HCT116 (cell line): Measurements from ENCODE around the gene TENM4. TPM values are rescaled to one million over a fixed set of nuclear protein-coding genes. Genes with fewer than 3 reads are reported as not detected.
A peak's percentile ranks its signal among the peaks of the same experiment; 100 is the strongest.

Experiments
- ATAC-seq: fragments of 200-7000 bp; cut with Tn5 transposase; 2 replicates; pipeline ENCODE4 v1.9.1; 2020; ENCODE audit warnings: mild to moderate bottlenecking, moderate library complexity
- BruUV-seq: library from RNA; stranded (reverse); fragments of 400-500 nt; replicated peaks from 2 replicates; lab custom pipeline; 2021; lab: Mats Ljungman, UMichigan
- CTCF ChIA-PET: fragments of 300-600 bp; sonication (Branson Sonifier 250); formaldehyde crosslinking; loops from one replicate; lab custom pipeline; 2021; ENCODE audit warnings: antibody characterized with exemption; lab: Charles Lee
- POLR2A ChIA-PET: fragments of 300-600, 350-600 bp; sonication (Branson Sonifier 250); formaldehyde crosslinking; loops from one replicate; lab custom pipeline; 2021; ENCODE audit warnings: antibody characterized with exemption; lab: Charles Lee
- RAD21 ChIA-PET, 2 experiments: fragments of 300-600 bp; sonication (Branson Sonifier 250); formaldehyde crosslinking; loops; one replicate each; lab custom pipeline; 2023; ENCODE audit warnings: low total read pairs in 2 of 2; ENCODE audit not compliant: uncharacterized antibody in 2 of 2, unreplicated experiment in 2 of 2, low non-redundant PET in 1 of 2; lab: Charles Lee
- DNase-seq: peaks from one replicate; pipeline ENCODE4 v3.0.0-alpha.2; 2010; ENCODE audit warnings: low read depth, low spot score
- H2AFZ ChIP-seq: fragments of 200-600 bp; shearing (Covaris generic), sonication (generic); 2 replicates; pipeline ENCODE4 v1.6.1; 2017; ENCODE audit warnings: low read depth, mixed run types, mixed read lengths, antibody characterized with exemption, low read length; ENCODE audit not compliant: poor library complexity, severe bottlenecking
- H3K27ac ChIP-seq: 2 replicates; pipeline ENCODE4 v1.5.1; 2012; ENCODE audit warnings: low read depth, low read length
- H3K27me3 ChIP-seq: fragments of 200-600 bp; sonication (generic); 2 replicates; pipeline ENCODE4 v1.6.1; 2016; ENCODE audit warnings: mixed run types, low read length, mixed read lengths; ENCODE audit not compliant: insufficient read depth
- H3K36me3 ChIP-seq, 2 experiments: fragments of 200-500 bp in 1 of 2; fragments of 200-600 bp in 1 of 2; sonication (Bioruptor generic) in 1 of 2; sonication (generic) in 1 of 2; 2 replicates each; pipeline versions ENCODE4 v1.5.1 to v1.6.1; 2014 to 2016; ENCODE audit warnings: low read length in 2 of 2, inconsistent platforms in 1 of 2, mixed read lengths in 1 of 2, mixed run types in 1 of 2; ENCODE audit not compliant: insufficient read depth in 2 of 2, control insufficient read depth in 1 of 2
- H3K4me1 ChIP-seq, 2 experiments: fragments of 200-600 bp in 1 of 2; sonication (generic) in 1 of 2; 2 replicates each; pipeline versions ENCODE4 v1.5.1 to v1.6.1; 2012 to 2017; ENCODE audit warnings: low read length in 2 of 2, inconsistent platforms in 1 of 2, mild to moderate bottlenecking in 1 of 2, mixed read lengths in 1 of 2, mixed run types in 1 of 2, moderate library complexity in 1 of 2; ENCODE audit not compliant: insufficient read depth in 2 of 2, control insufficient read depth in 1 of 2
- H3K4me2 ChIP-seq: fragments of 200-600 bp; sonication (generic); 2 replicates; pipeline ENCODE4 v1.6.1; 2017; ENCODE audit warnings: mixed run types, low read length, mixed read lengths
- H3K4me3 ChIP-seq, 2 experiments: fragments of 200-600 bp in 1 of 2; sonication (generic) in 1 of 2; replicated peaks in 1 of 2; 2 replicates each; pipeline ENCODE4 v1.5.1; 2011 to 2016; ENCODE audit warnings: low read length in 2 of 2, control low read depth in 1 of 2, low read depth in 1 of 2, mild to moderate bottlenecking in 1 of 2, mixed read lengths in 1 of 2, mixed run types in 1 of 2
- H3K79me2 ChIP-seq: fragments of 200-600 bp; sonication (generic); 2 replicates; pipeline ENCODE4 v1.6.1; 2017; ENCODE audit warnings: mild to moderate bottlenecking, mixed run types, low read length, moderate library complexity, mixed read lengths; ENCODE audit not compliant: insufficient read depth
- H3K9ac ChIP-seq: fragments of 200-600 bp; sonication (generic); 2 replicates; pipeline ENCODE4 v1.6.1; 2016; ENCODE audit warnings: low read length, mixed read lengths
- H3K9me2 ChIP-seq: fragments of 200-600 bp; sonication (generic), shearing (Covaris generic); 2 replicates; pipeline ENCODE4 v1.6.1; 2017; ENCODE audit warnings: mixed run types, mild to moderate bottlenecking, moderate library complexity; ENCODE audit not compliant: insufficient read depth
- H3K9me3 ChIP-seq, 2 experiments: fragments of 200-500 bp in 1 of 2; fragments of 200-600 bp in 1 of 2; sonication (Bioruptor generic) in 1 of 2; sonication (generic) in 1 of 2; 2 replicates each; pipeline ENCODE4 v1.6.1; 2014 to 2017; ENCODE audit warnings: low read length in 2 of 2, mixed read lengths in 2 of 2, inconsistent platforms in 1 of 2, low read depth in 1 of 2, mild to moderate bottlenecking in 1 of 2, mixed run types in 1 of 2, moderate library complexity in 1 of 2; ENCODE audit not compliant: control insufficient read depth in 1 of 2, insufficient read depth in 1 of 2
- H4K20me1 ChIP-seq: fragments of 200-600 bp; sonication (generic), shearing (Covaris generic); 2 replicates; pipeline ENCODE4 v1.6.1; 2017; ENCODE audit warnings: mixed run types, mild to moderate bottlenecking, moderate library complexity; ENCODE audit not compliant: insufficient read depth
- ELF1 ChIP-seq: IDR thresholded peaks from 2 replicates; pipeline ENCODE4 v1.6.1; 2012; ENCODE audit warnings: low read depth, borderline replicate concordance
- POLR2A ChIP-seq: IDR thresholded peaks from 2 replicates; pipeline ENCODE4 v1.7.0; 2011; ENCODE audit warnings: borderline replicate concordance; ENCODE audit not compliant: insufficient read depth, insufficient read length; ENCODE audit errors: extremely low read depth
- RAD21 ChIP-seq: IDR thresholded peaks from 2 replicates; pipeline ENCODE4 v1.6.1; 2012; ENCODE audit warnings: low read depth, mild to moderate bottlenecking
- SIN3A ChIP-seq: IDR thresholded peaks from 2 replicates; pipeline ENCODE4 v1.6.1; 2012; ENCODE audit warnings: low read depth
- SP1 ChIP-seq: IDR thresholded peaks from 2 replicates; pipeline ENCODE4 v1.6.1; 2012; ENCODE audit warnings: low read depth
- SRF ChIP-seq: IDR thresholded peaks from 2 replicates; pipeline ENCODE4 v1.6.1; 2012; ENCODE audit warnings: low read depth
- YY1 ChIP-seq: IDR thresholded peaks from 2 replicates; pipeline ENCODE4 v1.6.1; 2011; ENCODE audit warnings: low read length, low read depth, moderate library complexity, mild to moderate bottlenecking; ENCODE audit not compliant: insufficient replicate concordance; ENCODE audit errors: extremely low read depth
- ZNF274 ChIP-seq: fragments of 200-500 bp; sonication (Bioruptor generic); IDR thresholded peaks from 2 replicates; pipeline ENCODE4 v1.6.1; 2014; ENCODE audit warnings: mild to moderate bottlenecking, low read depth, low read length, inconsistent platforms
- intact Hi-C: fragments of 100-400 bp; cut with micrococcal nuclease; formaldehyde crosslinking; loops from 2 replicates; pipeline ENCODE4 v1.10.0; 2022
- total RNA-seq: library from RNA; stranded (reverse); gene quantifications from one replicate; pipeline ENCODE4 v1.2.1, GENCODE V29; 2021; ENCODE audit not compliant: unreplicated experiment
- TF ChIP-seq, protein P1 (sequence below), 3 experiments: fragments of 200-600 bp in 1 of 3; sonication (generic) in 1 of 3; IDR thresholded peaks in 2 of 3; conservative IDR thresholded peaks in 1 of 3; 2 replicates each; pipeline ENCODE4 v1.5.1; 2012 to 2017; ENCODE audit warnings: low read depth in 2 of 3, low read length in 2 of 3, antibody characterized with exemption in 1 of 3, borderline replicate concordance in 1 of 3, control low read depth in 1 of 3, mild to moderate bottlenecking in 1 of 3, mixed read lengths in 1 of 3, mixed run types in 1 of 3, moderate library complexity in 1 of 3; ENCODE audit not compliant: insufficient read depth in 1 of 3
- TF ChIP-seq, protein P2 (sequence below): IDR thresholded peaks from 2 replicates; pipeline ENCODE4 v1.6.1; 2012; ENCODE audit warnings: low read depth
- TF ChIP-seq, protein P3 (sequence below): IDR thresholded peaks from 2 replicates; pipeline ENCODE4 v1.6.1; 2011; ENCODE audit warnings: mild to moderate bottlenecking, low read length, moderate library complexity; ENCODE audit not compliant: insufficient replicate concordance; ENCODE audit errors: extremely low read depth

TENM4 gene
- total RNA-seq, 1 experiment from 2014 or later: 0.05 TPM

DNA sequence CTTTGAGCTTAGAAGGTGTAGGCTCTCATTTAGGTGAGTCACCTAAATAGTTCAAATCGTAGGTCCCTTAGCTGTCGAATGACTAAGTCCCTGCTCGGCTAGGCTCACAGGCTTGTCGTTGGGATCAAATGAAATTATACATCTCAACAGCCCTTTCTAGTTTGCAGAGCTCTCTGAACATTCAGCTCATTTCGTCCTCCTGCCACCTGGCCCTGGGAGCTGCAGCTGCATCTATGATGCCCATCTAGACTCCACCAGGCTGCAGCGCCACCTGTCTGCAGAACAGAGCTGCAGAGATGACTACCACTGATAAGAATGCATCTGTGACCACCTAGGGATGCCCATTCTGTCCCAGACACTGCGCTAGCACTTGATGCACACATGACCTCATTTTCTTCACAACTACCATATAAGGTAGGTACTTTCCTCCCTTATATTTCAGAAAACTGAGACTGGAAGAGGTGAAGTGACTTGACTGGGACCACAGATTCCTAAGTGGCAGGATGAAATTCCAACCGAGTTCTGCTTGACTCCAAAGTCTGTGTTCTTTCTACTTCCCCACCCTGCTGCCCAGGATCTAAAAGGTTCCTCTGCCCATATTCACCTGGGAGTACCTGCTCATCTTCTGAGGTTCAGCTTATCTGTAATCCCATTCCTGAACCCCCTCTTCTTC, 725.1 kb downstream of the TENM4 start (continued):
- TF ChIP-seq, protein P1, sequence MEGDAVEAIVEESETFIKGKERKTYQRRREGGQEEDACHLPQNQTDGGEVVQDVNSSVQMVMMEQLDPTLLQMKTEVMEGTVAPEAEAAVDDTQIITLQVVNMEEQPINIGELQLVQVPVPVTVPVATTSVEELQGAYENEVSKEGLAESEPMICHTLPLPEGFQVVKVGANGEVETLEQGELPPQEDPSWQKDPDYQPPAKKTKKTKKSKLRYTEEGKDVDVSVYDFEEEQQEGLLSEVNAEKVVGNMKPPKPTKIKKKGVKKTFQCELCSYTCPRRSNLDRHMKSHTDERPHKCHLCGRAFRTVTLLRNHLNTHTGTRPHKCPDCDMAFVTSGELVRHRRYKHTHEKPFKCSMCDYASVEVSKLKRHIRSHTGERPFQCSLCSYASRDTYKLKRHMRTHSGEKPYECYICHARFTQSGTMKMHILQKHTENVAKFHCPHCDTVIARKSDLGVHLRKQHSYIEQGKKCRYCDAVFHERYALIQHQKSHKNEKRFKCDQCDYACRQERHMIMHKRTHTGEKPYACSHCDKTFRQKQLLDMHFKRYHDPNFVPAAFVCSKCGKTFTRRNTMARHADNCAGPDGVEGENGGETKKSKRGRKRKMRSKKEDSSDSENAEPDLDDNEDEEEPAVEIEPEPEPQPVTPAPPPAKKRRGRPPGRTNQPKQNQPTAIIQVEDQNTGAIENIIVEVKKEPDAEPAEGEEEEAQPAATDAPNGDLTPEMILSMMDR (IDR thresholded peaks at IDR 0.05 in 2 of 3, conservative IDR thresholded peaks at IDR 0.05 in 1 of 3; ENCODE audit: borderline replicate concordance in 1 of 3, insufficient read depth in 1 of 3, low read depth in 2 of 3, low read length in 2 of 3): peak; percentile 82 to 94 (median 93)

DNA sequence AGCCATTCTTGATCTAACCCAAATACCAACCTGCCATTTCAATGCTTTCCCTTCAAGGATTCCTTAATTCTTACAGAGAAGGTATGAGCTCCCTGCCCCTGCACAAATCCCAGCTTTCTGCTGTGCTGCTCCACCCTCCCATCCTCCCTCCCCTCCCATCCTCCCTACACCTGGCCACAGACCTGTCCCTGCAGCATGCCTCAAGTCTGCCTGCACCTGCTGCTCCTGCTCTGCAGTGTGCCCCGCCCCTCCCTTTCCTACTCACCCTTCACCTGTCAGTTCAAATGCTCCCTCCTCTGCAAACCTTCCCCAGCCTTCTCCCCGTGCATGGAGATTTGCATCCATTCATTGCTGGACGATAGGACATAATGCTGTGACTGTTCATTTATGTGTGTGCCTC, 726.3 kb downstream of the TENM4 start:
- intact Hi-C loops: no loop called here
- ATAC-seq: no peak
- CTCF ChIA-PET: interaction anchor here (1.0 to 4.1 kb wide), 3 partner anchors 9 to 68 kb away, joined by 3 to 158 read pairs (median 16); no protein-coding TSS in a partner anchor
- TF ChIP-seq SIN3A: no peak
- no peak for TF ChIP-seq YY1
- TF ChIP-seq ZNF274: no peak
- TF ChIP-seq, protein P2, sequence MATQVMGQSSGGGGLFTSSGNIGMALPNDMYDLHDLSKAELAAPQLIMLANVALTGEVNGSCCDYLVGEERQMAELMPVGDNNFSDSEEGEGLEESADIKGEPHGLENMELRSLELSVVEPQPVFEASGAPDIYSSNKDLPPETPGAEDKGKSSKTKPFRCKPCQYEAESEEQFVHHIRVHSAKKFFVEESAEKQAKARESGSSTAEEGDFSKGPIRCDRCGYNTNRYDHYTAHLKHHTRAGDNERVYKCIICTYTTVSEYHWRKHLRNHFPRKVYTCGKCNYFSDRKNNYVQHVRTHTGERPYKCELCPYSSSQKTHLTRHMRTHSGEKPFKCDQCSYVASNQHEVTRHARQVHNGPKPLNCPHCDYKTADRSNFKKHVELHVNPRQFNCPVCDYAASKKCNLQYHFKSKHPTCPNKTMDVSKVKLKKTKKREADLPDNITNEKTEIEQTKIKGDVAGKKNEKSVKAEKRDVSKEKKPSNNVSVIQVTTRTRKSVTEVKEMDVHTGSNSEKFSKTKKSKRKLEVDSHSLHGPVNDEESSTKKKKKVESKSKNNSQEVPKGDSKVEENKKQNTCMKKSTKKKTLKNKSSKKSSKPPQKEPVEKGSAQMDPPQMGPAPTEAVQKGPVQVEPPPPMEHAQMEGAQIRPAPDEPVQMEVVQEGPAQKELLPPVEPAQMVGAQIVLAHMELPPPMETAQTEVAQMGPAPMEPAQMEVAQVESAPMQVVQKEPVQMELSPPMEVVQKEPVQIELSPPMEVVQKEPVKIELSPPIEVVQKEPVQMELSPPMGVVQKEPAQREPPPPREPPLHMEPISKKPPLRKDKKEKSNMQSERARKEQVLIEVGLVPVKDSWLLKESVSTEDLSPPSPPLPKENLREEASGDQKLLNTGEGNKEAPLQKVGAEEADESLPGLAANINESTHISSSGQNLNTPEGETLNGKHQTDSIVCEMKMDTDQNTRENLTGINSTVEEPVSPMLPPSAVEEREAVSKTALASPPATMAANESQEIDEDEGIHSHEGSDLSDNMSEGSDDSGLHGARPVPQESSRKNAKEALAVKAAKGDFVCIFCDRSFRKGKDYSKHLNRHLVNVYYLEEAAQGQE: no peak
- no peak for TF ChIP-seq SRF
- no peak for TF ChIP-seq RAD21
- TF ChIP-seq, protein P3, sequence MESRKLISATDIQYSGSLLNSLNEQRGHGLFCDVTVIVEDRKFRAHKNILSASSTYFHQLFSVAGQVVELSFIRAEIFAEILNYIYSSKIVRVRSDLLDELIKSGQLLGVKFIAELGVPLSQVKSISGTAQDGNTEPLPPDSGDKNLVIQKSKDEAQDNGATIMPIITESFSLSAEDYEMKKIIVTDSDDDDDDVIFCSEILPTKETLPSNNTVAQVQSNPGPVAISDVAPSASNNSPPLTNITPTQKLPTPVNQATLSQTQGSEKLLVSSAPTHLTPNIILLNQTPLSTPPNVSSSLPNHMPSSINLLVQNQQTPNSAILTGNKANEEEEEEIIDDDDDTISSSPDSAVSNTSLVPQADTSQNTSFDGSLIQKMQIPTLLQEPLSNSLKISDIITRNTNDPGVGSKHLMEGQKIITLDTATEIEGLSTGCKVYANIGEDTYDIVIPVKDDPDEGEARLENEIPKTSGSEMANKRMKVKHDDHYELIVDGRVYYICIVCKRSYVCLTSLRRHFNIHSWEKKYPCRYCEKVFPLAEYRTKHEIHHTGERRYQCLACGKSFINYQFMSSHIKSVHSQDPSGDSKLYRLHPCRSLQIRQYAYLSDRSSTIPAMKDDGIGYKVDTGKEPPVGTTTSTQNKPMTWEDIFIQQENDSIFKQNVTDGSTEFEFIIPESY: no peak
- TF ChIP-seq SP1: no peak
- TF ChIP-seq, protein P1 (IDR thresholded peaks at IDR 0.05 in 2 of 3, conservative IDR thresholded peaks at IDR 0.05 in 1 of 3; ENCODE audit: borderline replicate concordance in 1 of 3, insufficient read depth in 1 of 3, low read depth in 2 of 3, low read length in 2 of 3): no peak
- TF ChIP-seq ELF1: no peak
- no peak for TF ChIP-seq POLR2A

More for the DNA sequence above, 726.3 kb downstream of the TENM4 start:
- Histone ChIP-seq H2AFZ (no peak overlapping the region), H3K9me3 (no peaks in the 10 kb centered on the region), H3K36me3 (no peaks in the 10 kb centered on the region), H3K4me3 (no peak overlapping the region), H3K27me3 (peaks cover 11% of the 10 kb centered on the region; the same call in 1 of the 2 replicates), H3K4me1 (peaks cover 10 to 18% of the 10 kb centered on the region in 2 experiments), H3K27ac (no peak overlapping the region), H3K79me2 (no peaks in the 10 kb centered on the region), H4K20me1 (no peaks in the 10 kb centered on the region), H3K9me2 (no peaks in the 10 kb centered on the region), H3K9ac (no peak overlapping the region), H3K4me2 (peak overlapping the region; percentile 52; the same call in 1 of the 2 replicates)
- BruUV-seq: no TSS peak
- ChIA-PET POLR2A (interaction anchor here (1.6 kb wide), 1 partner anchor 69 kb away, joined by 4 read pairs; no protein-coding TSS in a partner anchor), RAD21 (interaction anchor here (1.3 to 1.8 kb wide), 2 partner anchors 69 kb away, joined by 9 to 24 read pairs; no protein-coding TSS in a partner anchor)
- no peak for DNase-seq
